ENCODE data around the gene CACYBP. TPM values are rescaled to one million over a fixed set of nuclear protein-coding genes. Genes with fewer than 3 reads are reported as not detected.
A peak's percentile ranks its signal among the peaks of the same experiment; 100 is the strongest.

Gene CACYBP
- total and polyA plus RNA-seq, 2 of the 13 experiments (the other 11 are each of a cell fraction or from before 2014, with no cell fraction given) = 18.4 to 183 TPM

DNA sequence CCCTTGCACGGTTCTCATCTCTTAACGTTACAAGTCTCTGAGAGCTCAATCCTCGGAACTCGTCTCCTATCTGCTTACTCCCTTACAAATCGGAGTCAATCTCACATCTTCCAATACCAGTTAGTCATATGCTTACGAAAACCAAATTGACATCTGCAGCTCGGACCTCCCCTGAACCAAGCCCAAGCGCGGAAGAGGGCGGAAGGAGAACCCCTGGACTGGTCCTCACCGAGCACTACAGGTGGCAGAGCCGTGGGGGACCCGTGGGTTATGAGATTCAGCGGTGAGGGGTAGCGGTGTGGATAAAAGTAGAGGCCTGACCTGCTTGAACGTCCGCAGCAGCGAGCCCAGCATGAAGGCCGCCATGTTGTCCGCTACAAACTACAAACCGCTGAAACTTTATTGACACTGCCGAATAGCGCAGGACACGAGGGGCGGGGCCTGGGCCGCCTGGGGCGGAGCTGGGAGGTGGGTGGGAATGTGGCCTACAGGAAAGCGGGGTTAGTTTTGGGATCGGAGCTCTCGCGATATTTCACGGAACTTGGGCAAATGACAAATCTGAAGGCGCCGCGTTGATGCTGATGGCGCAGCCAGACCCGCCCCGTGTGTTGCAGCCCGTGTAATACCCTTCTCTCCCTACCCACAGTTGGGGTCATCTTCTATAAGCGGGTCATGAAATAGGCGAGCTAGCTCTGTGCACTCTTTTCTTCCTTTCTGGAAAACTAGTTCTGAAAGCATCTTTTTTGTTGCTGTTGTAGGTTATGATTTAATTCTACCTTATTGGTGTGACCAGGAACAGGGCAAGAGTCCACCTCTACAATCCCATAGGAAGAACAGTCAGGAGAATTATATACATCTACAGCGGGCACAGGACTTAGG, 23.5 kb downstream of the CACYBP start, which contains the start of gene MRPS14 (continued):
- TF ChIP-seq, protein P1, sequence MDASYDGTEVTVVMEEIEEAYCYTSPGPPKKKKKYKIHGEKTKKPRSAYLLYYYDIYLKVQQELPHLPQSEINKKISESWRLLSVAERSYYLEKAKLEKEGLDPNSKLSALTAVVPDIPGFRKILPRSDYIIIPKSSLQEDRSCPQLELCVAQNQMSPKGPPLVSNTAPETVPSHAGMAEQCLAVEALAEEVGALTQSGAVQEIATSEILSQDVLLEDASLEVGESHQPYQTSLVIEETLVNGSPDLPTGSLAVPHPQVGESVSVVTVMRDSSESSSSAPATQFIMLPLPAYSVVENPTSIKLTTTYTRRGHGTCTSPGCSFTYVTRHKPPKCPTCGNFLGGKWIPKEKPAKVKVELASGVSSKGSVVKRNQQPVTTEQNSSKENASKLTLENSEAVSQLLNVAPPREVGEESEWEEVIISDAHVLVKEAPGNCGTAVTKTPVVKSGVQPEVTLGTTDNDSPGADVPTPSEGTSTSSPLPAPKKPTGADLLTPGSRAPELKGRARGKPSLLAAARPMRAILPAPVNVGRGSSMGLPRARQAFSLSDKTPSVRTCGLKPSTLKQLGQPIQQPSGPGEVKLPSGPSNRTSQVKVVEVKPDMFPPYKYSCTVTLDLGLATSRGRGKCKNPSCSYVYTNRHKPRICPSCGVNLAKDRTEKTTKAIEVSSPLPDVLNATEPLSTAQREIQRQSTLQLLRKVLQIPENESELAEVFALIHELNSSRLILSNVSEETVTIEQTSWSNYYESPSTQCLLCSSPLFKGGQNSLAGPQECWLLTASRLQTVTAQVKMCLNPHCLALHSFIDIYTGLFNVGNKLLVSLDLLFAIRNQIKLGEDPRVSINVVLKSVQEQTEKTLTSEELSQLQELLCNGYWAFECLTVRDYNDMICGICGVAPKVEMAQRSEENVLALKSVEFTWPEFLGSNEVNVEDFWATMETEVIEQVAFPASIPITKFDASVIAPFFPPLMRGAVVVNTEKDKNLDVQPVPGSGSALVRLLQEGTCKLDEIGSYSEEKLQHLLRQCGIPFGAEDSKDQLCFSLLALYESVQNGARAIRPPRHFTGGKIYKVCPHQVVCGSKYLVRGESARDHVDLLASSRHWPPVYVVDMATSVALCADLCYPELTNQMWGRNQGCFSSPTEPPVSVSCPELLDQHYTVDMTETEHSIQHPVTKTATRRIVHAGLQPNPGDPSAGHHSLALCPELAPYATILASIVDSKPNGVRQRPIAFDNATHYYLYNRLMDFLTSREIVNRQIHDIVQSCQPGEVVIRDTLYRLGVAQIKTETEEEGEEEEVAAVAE (CRISPR knock-in tag; IDR thresholded peaks at IDR 0.05; ENCODE audit: borderline replicate concordance) = peak; percentile 79
- TF ChIP-seq POLR2AphosphoS2 (IDR thresholded peaks at IDR 0.05; ENCODE audit: low read depth, low read length) (no peak), ATF7 (IDR thresholded peaks at IDR 0.05) (no peak), ATF7 (CRISPR knock-in tag; IDR thresholded peaks at IDR 0.05) (no peak), ZNF672 (CRISPR knock-in tag; IDR thresholded peaks at IDR 0.05) (no peak), KLF11 (CRISPR knock-in tag; IDR thresholded peaks at IDR 0.05) (peak; percentile 59; the same call in 1 of the 2 replicates), PRMT3 (CRISPR knock-in tag; IDR thresholded peaks at IDR 0.05; ENCODE audit: borderline replicate concordance, low read depth) (no peak), POLR2G (IDR thresholded peaks at IDR 0.05; ENCODE audit: low read depth, low read length) (peak; percentile 94)
- TF ChIP-seq, protein P2, sequence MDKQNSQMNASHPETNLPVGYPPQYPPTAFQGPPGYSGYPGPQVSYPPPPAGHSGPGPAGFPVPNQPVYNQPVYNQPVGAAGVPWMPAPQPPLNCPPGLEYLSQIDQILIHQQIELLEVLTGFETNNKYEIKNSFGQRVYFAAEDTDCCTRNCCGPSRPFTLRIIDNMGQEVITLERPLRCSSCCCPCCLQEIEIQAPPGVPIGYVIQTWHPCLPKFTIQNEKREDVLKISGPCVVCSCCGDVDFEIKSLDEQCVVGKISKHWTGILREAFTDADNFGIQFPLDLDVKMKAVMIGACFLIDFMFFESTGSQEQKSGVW (CRISPR knock-in tag; IDR thresholded peaks at IDR 0.05; ENCODE audit: borderline replicate concordance) = no peak
- TF ChIP-seq, protein P3, sequence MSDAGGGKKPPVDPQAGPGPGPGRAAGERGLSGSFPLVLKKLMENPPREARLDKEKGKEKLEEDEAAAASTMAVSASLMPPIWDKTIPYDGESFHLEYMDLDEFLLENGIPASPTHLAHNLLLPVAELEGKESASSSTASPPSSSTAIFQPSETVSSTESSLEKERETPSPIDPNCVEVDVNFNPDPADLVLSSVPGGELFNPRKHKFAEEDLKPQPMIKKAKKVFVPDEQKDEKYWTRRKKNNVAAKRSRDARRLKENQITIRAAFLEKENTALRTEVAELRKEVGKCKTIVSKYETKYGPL (CRISPR knock-in tag; IDR thresholded peaks at IDR 0.05) = 0 out of 2 replicates have a peak, but pooled peaks have one; percentile 47
- TF ChIP-seq, protein P4, sequence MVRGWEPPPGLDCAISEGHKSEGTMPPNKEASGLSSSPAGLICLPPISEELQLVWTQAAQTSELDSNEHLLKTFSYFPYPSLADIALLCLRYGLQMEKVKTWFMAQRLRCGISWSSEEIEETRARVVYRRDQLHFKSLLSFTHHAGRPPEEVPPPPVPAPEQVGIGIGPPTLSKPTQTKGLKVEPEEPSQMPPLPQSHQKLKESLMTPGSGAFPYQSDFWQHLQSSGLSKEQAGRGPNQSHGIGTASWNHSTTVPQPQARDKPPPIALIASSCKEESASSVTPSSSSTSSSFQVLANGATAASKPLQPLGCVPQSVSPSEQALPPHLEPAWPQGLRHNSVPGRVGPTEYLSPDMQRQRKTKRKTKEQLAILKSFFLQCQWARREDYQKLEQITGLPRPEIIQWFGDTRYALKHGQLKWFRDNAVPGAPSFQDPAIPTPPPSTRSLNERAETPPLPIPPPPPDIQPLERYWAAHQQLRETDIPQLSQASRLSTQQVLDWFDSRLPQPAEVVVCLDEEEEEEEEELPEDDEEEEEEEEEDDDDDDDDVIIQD (CRISPR knock-in tag; IDR thresholded peaks at IDR 0.05; ENCODE audit: low read depth) = peak; percentile 79; the same call in 1 of the 2 replicates

All from HepG2 (cell line).